NCI-H146 treated with DMSO at 0.1 percent for 48 hours (cell line): Measurements from ENCODE around the gene MAN1A2.
"Not testable (repeated sequence)": the region's sequence is repeated elsewhere in the genome, so short reads cannot be mapped to it uniquely, and the experiment has no call there.

Experiments
- DNase-seq: peaks from one replicate; lab custom pipeline; 2025; ENCODE audit not compliant: unreplicated experiment; lab: John Stamatoyannopoulos, UW

Gene MAN1A2

GRCh38 chr1:117367046-117368025 is at the start of gene MAN1A2:
Gene MAN1A2 (plus strand): TSS chr1:117367449. CDS start chr1:117368184, 735 bp downstream.
- DNase-seq: peak; percentile 31

- DNase-seq: no peak
These were observed 49.2 kb upstream of the MAN1A2 start for GRCh38 chr1:117318011-117318410.

- DNase-seq: no peak
These were observed 48.8 kb upstream of the MAN1A2 start for GRCh38 chr1:117318426-117318825.

GRCh38 chr1:117320515-117320914 is 46.7 kb upstream of the MAN1A2 start:
- no peak for DNase-seq

GRCh38 chr1:117321680-117322609 is 45.3 kb upstream of the MAN1A2 start:
- DNase-seq: no peak

GRCh38 chr1:117324357-117324756 is 42.9 kb upstream of the MAN1A2 start:
- no peak for DNase-seq

GRCh38 chr1:117326035-117326434 is 41.2 kb upstream of the MAN1A2 start:
- not testable (repeated sequence) for DNase-seq

GRCh38 chr1:117327011-117327410 is 40.2 kb upstream of the MAN1A2 start:
- DNase-seq: no peak

GRCh38 chr1:117335376-117336086 is 31.7 kb upstream of the MAN1A2 start:
- no peak for DNase-seq

GRCh38 chr1:117336088-117336817 is 31.0 kb upstream of the MAN1A2 start:
- DNase-seq: no peak

GRCh38 chr1:117339866-117340700 is 27.2 kb upstream of the MAN1A2 start:
- no peak for DNase-seq

- DNase-seq: no peak
These were observed 26.1 kb upstream of the MAN1A2 start for GRCh38 chr1:117341123-117341522.

- no peak for DNase-seq
These were observed 24.9 kb upstream of the MAN1A2 start for GRCh38 chr1:117342397-117342796.

GRCh38 chr1:117346206-117346928 is 20.9 kb upstream of the MAN1A2 start:
- DNase-seq: peak; percentile 96

GRCh38 chr1:117347907-117348306 is 19.3 kb upstream of the MAN1A2 start:
- DNase-seq: no peak

- not testable (repeated sequence) for DNase-seq
These were observed 14.6 kb upstream of the MAN1A2 start for GRCh38 chr1:117352695-117353094.

GRCh38 chr1:117357833-117358603 is 9.2 kb upstream of the MAN1A2 start:
- not testable (repeated sequence) for DNase-seq

GRCh38 chr1:117358604-117358887 is 8.7 kb upstream of the MAN1A2 start:
- not testable (repeated sequence) for DNase-seq
